Mucosa of gallbladder (tissue), 1 donor: ENCODE measurements around the gene MARVELD1. TPM values are rescaled to one million over a fixed set of nuclear protein-coding genes. Genes with fewer than 3 reads are reported as not detected.

Experiments
- DNase-seq: peaks from one replicate; pipeline ENCODE4 v3.0.0-alpha.2; 2020; ENCODE audit warnings: low spot score
- total RNA-seq: library from RNA; stranded (reverse); gene quantifications from one replicate; pipeline ENCODE4 v1.2.1, GENCODE V29; 2021
- donor health status: DM: no; HTN: no; CAD: no.

Gene MARVELD1
- total RNA-seq, 1 donor from 2014 or later: 37.8 TPM

DNA sequence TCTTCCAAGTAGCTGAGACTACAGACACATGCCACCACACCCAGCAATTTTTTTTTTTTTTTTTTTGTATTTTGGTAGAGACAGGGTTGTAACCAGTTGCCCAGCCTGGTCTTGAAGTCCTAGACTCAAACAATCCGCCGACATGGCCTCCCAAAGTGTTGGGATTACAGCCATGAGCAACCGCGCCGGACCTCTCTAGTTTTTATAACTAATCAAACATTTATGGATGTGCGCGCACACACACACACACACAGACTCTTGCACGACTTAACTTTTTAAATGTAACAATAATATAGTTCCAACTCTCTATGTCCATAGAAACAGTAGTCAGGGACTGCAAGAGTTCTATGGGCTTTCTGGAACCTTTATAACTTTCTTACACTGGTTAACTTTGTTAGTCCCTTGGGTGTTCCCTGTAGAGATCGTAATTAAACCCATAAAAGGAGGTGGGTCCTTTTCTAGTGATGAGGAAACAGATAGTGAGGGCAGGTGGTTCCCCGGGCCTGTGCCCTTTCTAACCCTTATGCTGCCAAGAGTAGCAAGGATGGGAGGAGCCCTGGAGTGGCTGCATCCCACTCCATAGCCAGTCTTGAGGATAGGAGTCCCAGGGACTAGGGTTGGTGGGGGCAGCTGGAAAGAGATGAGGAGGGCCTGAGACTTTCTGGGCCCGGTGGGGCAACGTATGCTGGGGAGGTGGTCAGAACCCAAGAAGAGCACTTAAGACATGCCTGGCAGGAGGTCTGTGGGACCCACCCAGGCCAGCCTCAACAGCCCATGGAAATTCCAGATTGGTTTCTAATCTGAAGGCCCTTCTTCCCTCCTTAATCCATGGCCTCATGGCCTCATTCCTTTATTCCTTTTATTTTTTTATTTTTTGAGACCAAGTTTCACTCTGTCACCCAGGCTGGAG lies 8.6 kb downstream of the MARVELD1 start:
- no peak for DNase-seq

DNA sequence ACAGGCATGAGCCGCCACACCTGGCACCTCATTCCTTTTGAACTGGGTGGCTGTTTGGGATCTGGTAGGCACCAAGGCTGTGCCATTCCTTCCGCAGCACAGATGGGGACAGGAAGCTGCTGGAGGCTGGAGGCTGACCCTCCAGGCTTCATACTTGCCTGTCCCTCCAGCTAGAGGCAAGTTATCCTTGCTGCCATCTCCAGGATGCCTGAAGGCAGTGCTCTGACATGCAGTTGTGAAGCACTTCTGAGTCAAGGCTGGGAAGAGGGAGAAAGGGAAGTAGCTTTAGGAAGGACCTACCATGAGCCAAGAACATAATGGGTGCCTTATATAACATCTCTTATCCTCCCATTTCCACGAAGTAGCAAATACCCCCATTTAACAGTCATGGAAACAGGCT lies 9.5 kb downstream of the MARVELD1 start:
- DNase-seq: no peak

DNA sequence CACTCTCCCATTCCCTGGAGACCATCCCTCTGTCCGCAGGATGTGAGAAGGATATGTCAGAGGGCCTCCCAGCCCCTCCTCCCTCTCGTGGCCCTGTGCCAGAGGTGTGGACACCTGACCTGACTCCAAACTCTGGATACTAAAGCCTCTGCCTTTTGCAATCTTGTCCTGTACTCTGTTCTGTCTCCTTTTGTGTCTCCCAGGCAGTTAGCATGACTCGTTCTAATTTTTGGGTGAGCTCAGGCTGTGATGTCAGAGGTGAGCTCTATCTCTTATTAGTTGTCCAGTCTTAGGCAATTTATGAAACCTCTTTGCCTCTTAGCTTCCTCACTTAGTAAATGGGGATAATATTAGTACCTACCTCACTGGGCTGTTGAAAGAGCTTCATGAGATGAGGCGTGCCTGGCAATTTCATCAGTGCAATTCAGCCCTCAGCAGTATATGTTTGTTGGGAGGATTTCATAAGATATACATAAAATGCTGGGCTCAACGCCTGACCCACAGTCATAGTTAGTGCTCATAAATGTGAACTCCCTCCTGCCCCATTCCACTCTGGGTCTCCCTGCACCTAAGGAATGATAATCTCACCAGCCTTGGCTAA lies 10.9 kb downstream of the MARVELD1 start:
- no peak for DNase-seq

DNA sequence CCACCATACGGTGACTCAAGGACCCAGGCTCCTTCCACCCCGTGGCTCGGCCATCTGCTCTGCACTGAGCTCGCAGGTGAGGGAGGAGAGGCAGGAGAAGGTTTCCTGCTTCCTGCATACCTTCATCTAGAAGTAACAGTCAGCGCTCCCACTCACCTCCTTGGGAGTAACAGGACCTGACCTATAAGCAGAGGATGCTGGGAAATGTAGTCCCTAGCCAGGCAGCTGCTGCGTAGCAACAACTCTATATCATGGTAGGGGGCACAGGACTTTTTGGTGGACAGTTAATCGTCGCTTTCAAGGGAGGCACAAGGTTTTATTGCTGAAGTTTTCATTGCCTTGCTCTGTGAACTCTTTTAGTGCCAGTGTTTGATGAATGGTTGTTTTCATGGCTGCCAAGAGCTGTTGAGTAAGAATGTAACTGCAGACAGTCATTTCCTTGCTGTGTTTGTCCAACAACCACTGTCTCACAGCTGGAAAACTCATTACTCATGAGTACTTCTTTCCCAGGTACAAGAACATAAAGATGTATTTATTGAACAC lies 13.2 kb downstream of the MARVELD1 start:
- DNase-seq: no peak

DNA sequence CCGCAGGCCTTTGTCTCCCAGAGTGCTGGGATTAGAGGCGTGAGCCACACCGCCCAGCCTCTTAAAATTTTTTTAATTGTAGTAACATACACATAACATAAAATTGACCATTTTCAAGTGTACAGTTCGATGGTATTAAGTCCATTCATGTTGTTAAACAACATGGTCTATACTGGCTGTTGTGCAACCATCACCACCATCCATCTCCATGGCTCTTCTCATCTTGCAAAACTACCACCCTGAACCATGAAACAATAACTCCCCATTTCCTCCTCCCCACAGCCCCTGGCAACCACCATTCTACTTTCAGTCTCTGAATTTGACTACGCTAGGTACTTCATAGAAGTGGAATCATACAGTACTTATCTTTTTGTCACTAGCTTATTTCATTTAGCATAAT lies 15.5 kb downstream of the MARVELD1 start:
- no peak for DNase-seq

DNA sequence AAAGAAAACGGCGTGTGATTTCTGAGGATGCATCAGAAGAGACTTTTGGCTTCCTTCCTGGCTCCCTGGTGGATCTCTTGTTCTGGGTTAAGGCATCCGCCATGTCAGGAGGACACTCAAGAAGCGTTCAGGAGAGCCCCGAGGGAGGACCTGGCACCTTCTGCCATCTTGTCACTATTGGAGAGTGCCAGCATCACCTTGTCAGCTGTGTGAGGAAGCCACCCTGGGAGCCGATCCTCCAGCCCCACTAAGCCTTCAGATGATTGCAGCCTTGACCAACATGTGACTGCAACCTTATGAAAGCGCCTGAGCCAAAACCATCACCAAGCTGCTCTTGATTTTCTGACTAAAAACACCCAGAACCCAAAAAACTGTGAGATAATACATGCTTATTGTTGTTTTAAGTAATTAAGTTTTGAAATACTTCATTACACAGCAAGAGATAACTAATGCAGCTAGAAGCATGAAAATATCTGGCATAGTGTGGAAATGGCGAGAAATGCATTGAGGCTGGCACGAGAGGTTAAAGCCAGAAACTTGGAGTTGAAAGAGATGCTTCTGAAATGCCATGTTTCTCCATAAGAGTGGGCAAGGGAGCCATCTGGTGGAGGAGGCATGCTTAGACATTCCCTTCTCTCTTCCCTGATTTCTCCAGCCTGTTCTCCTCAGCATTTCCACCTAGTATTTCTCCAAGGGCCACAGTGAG lies 18.0 kb downstream of the MARVELD1 start:
- peak; percentile 75 for DNase-seq

DNA sequence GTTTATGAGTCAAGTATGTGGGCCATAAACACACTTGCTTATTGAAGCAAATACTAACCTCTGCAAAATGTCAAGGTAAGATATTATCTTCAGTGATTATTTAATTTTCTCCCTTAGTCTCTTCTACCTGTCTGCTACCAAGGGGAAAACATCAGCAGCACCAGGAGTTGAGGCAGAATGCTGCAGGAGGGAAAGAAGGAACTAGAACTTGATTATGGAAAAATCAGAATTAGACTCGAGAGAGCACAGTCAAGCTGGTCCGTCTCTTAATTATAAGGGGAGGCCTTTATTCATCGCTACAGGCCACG lies 18.5 kb downstream of the MARVELD1 start:
- no peak for DNase-seq

DNA sequence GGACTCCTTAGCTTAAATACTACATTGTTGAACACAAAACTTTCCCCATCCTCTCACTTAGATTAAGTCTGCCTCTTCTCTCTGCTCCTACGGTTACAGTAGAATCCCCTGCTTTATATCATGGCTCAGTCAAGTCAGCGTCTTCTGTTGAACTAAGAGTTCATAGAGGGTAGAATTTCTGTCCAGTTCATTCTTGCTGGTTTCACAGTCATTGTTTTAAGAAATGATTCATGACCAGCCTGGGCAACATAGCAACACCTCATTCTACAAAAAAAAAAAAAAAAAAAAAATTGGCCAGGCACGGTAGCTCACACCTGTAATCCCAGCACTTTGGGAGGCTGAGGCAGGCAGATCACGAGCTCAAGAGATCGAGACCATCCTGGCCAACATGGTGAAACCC lies 19.7 kb downstream of the MARVELD1 start:
- DNase-seq: no peak

DNA sequence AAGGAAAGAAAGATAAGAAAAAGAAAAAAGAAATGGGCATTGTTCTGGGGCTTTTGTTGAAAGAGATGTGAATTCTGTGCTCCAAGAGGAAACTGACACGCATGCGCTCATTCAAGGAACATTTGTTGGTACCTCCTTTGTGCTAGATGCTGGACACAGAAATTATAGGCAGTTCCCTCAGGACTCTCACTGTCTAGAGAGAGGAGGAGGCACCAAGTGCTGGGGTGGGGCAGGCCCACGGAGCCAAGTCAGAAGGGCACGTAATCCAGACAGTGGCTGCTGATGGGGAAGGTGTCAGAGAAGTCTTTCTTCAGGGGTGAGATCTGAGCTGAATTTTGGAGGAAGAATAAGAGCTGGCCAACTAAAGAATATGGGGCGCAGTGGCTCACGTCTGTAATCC lies 20.5 kb downstream of the MARVELD1 start:
- no peak for DNase-seq

DNA sequence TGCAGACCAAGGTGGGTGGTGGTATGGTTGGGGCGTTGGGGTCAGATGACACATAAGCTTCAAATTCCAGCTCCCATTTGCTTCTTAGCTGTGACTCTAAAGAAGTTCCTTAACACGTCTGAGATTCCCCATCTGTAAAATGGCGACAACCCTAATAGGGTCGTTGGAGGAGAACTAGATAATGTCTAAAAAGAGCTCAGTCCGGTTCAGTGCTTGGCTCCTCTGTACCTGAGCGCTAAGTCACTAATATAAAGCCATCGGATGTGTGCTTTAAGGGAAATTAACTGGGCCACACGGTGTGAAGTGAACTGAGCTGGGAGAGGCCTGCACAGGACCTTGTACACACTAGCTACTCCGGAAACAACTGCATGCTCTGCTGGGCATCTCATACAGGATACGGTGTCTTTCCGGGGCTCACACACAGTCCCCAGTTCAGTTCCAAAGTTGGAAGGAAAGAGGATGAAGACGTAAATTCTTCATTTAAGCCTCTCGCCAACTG lies 22.9 kb downstream of the MARVELD1 start:
- DNase-seq: no peak

DNA sequence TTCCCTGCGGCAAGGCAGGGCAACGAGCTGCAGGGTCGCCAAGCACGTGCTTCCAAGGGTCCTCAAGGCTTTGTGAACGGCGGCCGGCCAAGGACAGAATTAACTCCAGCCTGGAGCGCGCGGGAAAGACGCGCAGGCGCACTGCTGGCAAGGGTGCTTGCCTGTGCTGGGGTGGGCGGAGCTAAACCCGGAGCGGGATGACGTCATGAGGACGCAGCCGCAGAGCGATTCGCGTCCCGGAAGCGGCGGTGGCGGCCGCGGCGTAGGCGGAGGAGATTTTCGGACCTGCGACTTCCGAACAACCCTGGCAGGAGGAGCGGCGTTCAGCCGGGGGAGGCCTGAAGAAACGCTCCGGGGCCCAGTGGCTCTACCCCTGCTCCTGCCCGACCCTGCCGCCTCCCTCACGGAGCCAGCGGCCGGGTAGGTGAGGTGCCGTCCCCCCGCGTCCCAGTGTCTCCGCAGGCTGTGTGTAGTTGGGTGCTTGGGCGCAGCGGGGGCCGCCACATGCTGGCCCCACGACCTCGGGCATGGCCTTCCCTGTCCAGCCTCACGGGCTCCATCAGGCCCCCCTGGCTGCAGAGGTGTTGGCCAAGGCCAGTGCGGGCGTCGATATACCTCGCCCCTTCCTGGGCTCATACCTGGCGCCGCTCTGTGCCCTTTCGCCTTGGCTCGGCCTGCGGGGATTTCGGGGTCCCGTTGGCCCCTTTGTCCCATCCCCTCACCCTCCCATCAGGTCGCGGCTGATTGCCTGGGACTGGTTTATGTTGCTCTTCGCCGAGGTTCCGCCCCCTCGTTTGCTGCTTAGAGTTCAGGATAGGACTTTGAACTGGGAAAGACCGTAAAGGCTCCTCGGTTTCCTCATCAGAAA lies 23.6 kb downstream of the MARVELD1 start, which contains the start of gene ZFYVE27:
TSS of gene ZFYVE27 (plus strand) at position 227 of the 868 bp plus-strand sequence. CDS start 1,350 bp downstream, outside the sequence.
- peak; percentile 97 for DNase-seq

DNA sequence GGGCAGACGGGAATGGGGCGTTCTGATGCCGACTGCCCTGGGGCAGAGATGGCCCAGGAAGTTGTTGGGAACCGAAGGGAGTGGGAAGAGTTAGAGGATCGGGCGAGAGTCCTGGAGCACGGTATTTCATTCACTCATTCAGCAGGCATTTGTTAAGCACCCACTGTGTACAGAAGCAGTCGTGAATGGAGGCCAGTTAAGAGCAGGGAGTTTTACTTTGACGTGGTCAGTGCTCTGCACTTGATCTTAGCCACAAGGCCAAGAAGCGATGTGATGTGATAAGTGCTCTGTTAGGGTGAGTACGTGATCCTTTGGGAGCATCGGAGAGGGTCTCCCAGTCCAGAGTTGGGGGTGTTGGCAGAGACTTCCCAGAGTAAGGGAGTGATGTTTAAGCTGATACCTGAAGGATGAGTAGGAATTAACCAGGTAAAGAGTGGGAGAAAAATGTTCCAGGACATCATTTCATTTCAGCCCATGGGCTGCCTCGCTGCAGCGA lies 24.3 kb downstream of the MARVELD1 start:
- DNase-seq: no peak

DNA sequence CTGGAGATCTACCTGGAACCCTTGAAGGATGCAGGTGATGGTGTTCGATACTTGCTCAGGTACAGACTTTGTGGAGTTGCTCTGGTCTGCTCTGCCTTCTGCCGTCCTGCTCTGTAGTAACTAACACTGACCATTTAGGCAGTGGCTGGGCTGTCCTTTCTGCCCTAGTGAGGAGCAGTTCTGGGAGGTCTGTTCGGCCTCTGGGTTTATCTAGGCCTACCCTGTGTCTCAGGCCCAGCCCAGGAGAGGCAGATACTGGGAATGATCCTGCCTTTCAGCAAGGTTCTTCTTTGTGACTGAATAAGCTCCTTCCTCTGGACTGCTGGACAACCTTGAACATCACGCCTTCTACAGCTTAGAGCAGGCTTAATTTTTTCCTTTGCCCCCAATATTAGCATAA lies 25.1 kb downstream of the MARVELD1 start:
- DNase-seq: no peak

DNA sequence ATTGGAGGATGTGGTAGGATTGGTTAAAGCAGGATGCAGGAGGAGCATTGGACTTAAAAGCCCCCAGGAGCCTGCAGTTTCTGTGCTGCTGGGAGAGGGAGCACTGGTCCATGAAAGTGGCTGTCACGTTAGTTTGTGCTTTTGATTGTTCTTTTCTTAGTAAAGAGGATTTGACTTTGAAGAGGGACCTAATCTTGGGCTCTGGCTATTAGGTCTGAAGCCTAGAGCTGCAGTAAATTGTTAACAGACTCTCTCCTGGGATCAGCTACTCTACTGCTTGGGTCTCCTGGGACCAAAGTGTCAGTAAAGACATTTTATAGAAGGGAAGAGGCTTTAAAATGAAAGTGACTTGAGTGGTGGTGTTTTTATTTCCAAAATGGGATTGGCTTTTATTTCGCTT lies 27.1 kb downstream of the MARVELD1 start:
- DNase-seq: no peak

DNA sequence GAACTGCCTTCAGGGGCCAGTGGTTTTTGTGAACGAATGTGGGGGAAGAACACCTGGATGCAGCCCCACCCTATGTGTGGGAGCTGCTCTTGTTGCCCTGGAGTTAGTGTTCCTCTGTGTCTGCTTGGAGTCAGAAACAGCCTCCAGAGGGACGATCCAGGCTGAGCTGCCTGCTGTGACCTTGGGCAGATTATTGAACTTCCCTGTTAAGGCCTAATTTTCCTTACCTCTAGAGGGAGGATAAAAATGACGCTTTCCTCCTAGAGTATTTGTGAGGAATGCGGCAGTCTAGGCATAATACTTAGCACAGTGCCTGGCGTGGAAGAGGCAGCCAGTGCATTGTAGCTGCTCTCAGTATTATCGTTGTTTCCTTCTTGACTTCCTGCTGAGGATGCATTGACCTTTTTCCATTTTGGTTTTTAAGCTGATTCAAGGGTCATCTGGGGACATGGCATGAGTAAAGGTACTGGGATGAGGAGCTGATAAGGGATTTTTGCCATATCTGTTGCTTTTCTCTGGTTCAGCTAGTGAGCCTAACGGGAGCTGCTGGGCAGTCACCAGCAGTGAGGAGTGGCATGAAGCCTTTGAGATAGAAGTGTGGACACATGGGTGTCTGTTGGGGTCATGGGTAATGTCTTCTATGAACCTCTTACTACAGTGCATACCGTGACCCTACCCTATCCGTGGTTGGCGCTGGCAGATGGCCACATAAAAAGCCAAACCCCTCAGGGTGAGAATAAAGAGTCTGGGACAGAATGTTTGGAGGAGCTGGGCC lies 29.8 kb downstream of the MARVELD1 start:
- DNase-seq: no peak

DNA sequence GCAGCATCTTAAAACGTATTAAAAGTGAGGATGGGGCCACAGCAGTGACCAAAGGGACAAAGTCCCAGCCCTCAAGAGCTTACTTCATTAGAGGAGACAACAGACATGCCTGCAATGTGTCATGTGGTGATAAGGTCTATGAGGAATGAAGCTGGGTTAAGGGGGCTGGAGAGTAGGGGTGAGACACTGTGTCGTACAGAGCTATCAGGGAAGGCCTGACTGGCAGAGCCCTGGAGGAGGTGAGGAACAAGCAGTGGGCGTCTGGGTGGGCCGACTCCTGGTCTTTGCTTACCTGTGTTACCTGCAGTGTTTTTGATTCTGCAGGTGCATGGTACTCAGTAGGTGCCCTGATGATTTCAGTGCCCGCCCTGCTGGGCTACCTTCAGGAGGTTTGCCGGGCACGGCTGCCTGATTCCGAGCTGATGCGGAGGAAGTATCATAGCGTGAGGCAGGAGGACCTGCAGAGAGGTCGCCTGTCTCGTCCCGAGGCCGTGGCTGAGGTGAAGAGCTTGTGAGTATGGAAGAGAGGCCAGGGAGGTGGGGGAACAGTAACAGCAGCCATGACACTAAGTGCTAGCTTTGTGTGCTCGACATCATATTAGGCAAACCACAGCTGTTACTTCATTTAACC lies 31.0 kb downstream of the MARVELD1 start:
- DNase-seq: no peak

DNA sequence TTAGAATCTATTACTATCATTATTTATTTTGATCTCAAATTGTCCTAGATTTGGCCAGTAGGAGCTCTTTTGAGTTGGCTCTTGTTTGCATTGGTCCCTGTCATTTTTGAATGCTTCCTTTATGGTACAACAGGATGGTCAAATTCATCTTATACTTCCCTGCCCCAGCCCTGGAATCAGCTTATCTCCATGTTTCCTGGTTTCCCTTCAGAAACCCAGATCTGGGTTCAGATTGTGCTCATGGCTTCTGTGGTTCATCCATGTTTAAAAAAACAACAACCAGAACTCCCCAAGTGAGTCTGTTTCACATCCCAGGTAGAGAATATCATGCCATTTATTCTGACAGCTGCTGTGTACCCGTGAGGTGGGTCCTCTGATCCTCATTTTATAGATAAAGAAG lies 34.0 kb downstream of the MARVELD1 start:
- no peak for DNase-seq

DNA sequence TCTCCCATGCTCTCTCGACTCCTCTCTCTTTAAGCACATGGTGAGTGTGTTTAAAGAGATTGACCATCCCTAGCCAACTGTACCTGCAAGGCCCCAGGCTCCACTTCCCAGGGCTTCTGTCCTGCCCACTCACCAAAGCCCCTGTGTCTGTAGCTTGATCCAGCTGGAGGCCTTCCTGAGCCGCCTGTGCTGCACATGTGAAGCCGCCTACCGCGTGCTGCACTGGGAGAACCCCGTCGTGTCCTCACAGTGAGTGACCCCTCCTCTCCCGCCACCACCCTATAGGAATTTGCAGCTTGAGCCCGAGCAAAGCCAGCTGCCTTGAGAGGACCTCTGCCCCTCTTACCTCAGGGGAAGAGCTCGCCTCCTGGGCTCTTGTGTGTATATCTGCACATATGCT lies 34.6 kb downstream of the MARVELD1 start:
- no peak for DNase-seq

DNA sequence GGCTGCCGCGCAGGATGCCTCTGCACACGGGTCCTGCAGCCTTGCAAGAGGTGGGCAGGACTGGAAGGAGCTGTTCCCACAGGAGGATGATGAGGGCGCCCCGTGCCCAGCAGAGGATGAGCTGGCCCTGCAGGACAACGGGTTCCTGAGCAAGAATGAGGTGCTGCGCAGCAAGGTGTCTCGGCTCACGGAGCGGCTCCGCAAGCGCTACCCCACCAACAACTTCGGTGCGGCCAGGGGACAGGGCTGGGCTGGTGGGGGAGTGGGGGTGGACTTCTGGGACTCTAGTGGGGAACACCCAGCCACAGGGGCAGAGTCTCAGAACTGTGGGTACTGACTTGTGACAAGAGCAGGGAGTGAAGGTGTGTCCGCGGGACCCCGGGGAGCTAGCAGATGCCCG lies 39.4 kb downstream of the MARVELD1 start:
- no peak for DNase-seq

DNA sequence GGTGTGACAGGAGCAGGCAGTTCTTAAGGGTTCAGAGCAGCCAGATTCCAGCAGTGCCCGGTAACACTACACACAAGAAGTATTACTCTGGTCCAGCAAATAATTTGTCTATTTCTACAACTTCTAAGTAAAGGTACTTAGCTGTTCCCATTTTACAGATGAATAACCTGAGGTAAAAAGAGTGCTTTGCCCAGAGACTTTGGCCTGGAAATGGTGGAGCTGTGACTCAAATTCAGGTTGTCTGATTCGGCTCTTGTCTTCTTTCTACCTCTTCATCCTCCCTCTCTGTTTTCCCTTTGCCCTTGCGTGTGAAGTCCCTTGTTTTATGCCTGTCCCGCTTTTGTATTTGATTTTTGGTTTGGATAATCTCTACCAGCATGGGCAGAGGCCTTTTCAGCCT lies 41.2 kb downstream of the MARVELD1 start:
- no peak for DNase-seq
